Muscle of leg (tissue), 11 donors: Measurements from ENCODE around the gene BPIFB1. TPM values are rescaled to one million over a fixed set of nuclear protein-coding genes. Genes with fewer than 3 reads are reported as not detected.

Experiments
- DNase-seq: peaks from one replicate; pipeline ENCODE4 v3.0.0; 2013
- H3K27ac ChIP-seq: one replicate; pipeline ENCODE4 v1.5.1; 2013; ENCODE audit warnings: mild to moderate bottlenecking, low read length, control low read depth
- H3K27me3 ChIP-seq: one replicate; pipeline ENCODE4 v1.6.1; 2013; ENCODE audit warnings: low read length; ENCODE audit not compliant: control insufficient read depth, insufficient read depth
- H3K36me3 ChIP-seq: one replicate; pipeline ENCODE4 v1.6.1; 2013; ENCODE audit warnings: low read length; ENCODE audit not compliant: control insufficient read depth, insufficient read depth
- H3K4me1 ChIP-seq: one replicate; pipeline ENCODE4 v1.6.1; 2013; ENCODE audit warnings: low read length; ENCODE audit not compliant: control insufficient read depth, insufficient read depth
- H3K4me3 ChIP-seq: one replicate; pipeline ENCODE4 v1.5.1; 2013; ENCODE audit warnings: low read length, control low read depth
- H3K9me3 ChIP-seq: replicated peaks from 2 replicates; pipeline ENCODE4 v1.6.1; 2013; ENCODE audit warnings: low read depth, low read length; ENCODE audit not compliant: control insufficient read depth
- WGBS: methylation state at CpG from one replicate; pipeline ENCODE4 v1.1.5; 2013; ENCODE audit warnings: missing lambda C conversion rate; ENCODE audit not compliant: insufficient coverage; 5-methylcytosine and 5-hydroxymethylcytosine counted together
- polyA plus RNA-seq, 8 donors: library from polyadenylated mRNA; unstranded; fragments of 120-200 nt; gene quantifications; one replicate each; pipeline versions ENCODE4 v1.2.1 to v1.2.3, GENCODE V29; 2013; ENCODE audit warnings: inconsistent platforms in 1 of 8, low replicate concordance in 1 of 8; ENCODE audit not compliant: insufficient read length in 8 of 8, insufficient read depth in 1 of 8
- total RNA-seq: library from RNA; stranded (reverse); fragments of 120-200 nt; gene quantifications from one replicate; pipeline ENCODE4 v1.2.4, GENCODE V29; 2013

Gene BPIFB1
- total and polyA plus RNA-seq, 9 donors: 0.09 to 0.19 TPM; not detected in 7

GRCh38 chr20:33280000-33280680, 2.9 kb upstream of the BPIFB1 start:
- Histone ChIP-seq H3K36me3 (no peaks in the 10 kb centered on the region), H3K27ac (no peak overlapping the region), H3K4me3 (no peak overlapping the region), H3K4me1 (no peaks in the 10 kb centered on the region), H3K27me3 (peaks cover 16% of the 10 kb centered on the region), H3K9me3 (no peaks in the 10 kb centered on the region)
- 62% methylated on average over 9 of the region's 9 CpGs for WGBS
- DNase-seq: no peak

- H3K9me3 ChIP-seq: no peaks in the 10 kb centered on the region
- no peak overlapping the region for H3K27ac ChIP-seq
- no peaks in the 10 kb centered on the region for H3K36me3 ChIP-seq
- no peak overlapping the region for H3K4me3 ChIP-seq
- no peaks in the 10 kb centered on the region for H3K4me1 ChIP-seq
- no peak for DNase-seq
- peaks cover 13% of the 10 kb centered on the region for H3K27me3 ChIP-seq
- WGBS: 68% methylated on average over 7 of the region's 7 CpGs
These were observed 2.2 kb upstream of the BPIFB1 start for GRCh38 chr20:33280775-33281174.

GRCh38 chr20:33281550-33282146, 1.4 kb upstream of the BPIFB1 start:
- WGBS: 44% methylated on average over 9 of the region's 11 CpGs
- H3K4me1 ChIP-seq: no peaks in the 10 kb centered on the region
- no peak overlapping the region for H3K4me3 ChIP-seq
- no peak for DNase-seq
- no peak overlapping the region for H3K27ac ChIP-seq
- peaks cover 9% of the 10 kb centered on the region for H3K27me3 ChIP-seq
- H3K36me3 ChIP-seq: no peaks in the 10 kb centered on the region
- no peaks in the 10 kb centered on the region for H3K9me3 ChIP-seq

DNA sequence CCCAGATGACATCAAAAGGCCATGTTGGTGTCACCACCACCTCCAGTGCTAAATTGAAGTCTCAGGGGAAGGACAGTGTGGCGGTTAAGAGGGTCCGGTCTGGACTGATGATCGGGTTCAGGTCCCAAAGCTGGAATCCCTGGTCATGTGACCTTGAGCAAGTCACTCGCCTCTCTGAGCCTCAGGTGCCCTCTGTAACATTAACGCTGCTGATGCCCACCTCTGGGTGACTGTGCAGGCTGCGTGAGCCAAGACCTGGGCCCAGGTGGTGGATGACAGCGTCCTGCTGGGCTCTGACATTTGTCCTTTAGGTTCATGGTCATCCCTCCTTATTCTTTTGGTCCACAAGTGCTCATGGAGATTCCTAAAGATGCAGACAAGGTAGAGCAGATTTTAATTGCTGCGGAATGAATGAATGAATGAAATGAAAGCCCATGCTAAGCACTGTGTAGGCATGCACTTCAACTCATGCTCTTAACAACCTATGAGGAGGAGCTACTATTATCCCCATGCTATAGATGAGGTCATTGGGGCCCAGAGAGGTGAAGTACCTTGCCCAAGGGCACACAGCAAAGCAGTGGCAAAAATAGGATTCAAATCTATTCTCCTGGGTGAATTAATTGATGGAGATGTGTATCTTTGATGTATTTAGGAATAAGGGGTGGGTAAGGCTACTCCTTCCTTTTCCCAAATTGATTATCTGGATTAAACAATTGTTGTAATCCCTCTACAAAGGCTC, 649 bp upstream of the BPIFB1 start:
- no peak for DNase-seq
- Histone ChIP-seq H3K36me3 (no peaks in the 10 kb centered on the region), H3K27me3 (peaks cover 8% of the 10 kb centered on the region), H3K4me3 (no peak overlapping the region), H3K9me3 (no peaks in the 10 kb centered on the region), H3K27ac (no peak overlapping the region), H3K4me1 (no peaks in the 10 kb centered on the region)
- 88% methylated on average over 5 of the region's 8 CpGs for WGBS

DNA sequence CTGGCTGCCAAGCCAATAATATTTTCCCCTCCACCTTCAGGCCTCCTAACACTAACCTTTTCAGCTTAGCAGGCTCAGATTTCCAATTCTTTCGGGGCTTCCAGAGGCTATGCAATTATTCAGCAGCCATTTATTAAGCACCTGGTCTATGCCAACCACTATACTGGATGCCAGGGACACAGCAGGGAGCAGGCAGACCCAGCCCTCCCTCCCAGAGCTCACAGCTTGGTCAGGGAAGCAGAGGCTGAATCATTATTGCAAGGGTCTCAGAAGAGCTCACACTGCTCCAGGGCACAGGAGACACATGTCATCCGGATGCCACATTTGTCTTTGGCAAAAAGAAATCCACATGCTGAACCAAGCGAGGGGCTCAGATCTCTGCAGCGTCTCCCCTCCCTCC, 1.3 kb downstream of the BPIFB1 start:
- DNase-seq: no peak
- H3K4me3 ChIP-seq: no peak overlapping the region
- WGBS: 65% methylated on average over 3 of the region's 4 CpGs
- H3K36me3 ChIP-seq: no peaks in the 10 kb centered on the region
- H3K4me1 ChIP-seq: no peaks in the 10 kb centered on the region
- H3K27ac ChIP-seq: no peak overlapping the region
- no peaks in the 10 kb centered on the region for H3K9me3 ChIP-seq
- H3K27me3 ChIP-seq: peaks cover 7% of the 10 kb centered on the region

DNA sequence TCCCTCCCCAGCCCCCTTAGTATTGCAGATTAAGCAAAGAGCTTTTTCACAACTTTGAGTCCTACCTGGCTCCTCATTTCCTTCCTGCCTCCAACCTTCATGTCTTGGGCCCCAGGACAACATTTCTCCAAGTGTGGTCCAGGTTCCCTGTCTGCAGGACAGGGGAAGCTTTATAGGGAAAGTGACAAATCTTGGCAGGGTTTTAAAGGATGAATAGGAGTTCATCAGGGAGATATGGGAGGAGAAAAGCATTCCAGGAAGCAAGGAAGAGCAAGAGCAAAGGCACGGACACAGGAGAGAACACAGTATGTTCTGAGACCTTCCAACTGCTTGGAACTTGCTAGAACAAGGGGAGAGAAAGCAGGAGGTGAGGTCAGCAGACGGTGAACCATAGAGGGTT, 1.9 kb downstream of the BPIFB1 start:
- H3K4me3 ChIP-seq: no peak overlapping the region
- no peak overlapping the region for H3K27ac ChIP-seq
- no peaks in the 10 kb centered on the region for H3K9me3 ChIP-seq
- H3K27me3 ChIP-seq: peaks cover 7% of the 10 kb centered on the region
- 52% methylated on average over 2 of the region's 2 CpGs for WGBS
- H3K4me1 ChIP-seq: no peaks in the 10 kb centered on the region
- H3K36me3 ChIP-seq: no peaks in the 10 kb centered on the region
- no peak for DNase-seq

DNA sequence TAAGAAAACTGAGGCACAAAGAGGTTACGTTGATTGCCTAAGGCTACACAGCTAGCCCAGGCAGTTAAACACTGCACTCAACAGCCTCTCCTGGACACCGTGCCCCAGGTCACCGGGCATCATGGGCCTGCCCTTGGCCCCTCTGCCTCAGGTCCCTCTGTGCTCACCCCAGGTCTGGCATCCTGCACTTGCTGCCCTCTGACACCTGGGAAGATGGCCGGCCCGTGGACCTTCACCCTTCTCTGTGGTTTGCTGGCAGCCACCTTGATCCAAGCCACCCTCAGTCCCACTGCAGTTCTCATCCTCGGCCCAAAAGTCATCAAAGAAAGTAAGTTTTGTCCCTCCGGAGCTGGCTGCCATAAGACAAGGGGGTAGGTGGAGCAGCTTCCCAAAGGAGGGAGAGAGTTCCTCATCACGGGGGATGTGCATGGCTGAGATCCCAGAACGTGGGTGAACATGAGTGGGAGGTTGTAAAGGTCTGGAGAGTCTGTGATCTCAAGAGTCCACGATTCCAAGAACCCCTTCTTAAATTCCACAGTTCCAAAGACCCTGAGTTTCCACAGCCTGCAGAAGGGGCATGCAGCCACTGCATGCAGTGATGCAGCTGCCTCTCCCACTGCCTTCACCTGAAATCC, 3.0 kb downstream of the BPIFB1 start:
- WGBS: 64% methylated on average over 6 of the region's 10 CpGs
- DNase-seq: no peak
- no peak overlapping the region for H3K4me3 ChIP-seq
- H3K27ac ChIP-seq: no peak overlapping the region
- H3K36me3 ChIP-seq: no peaks in the 10 kb centered on the region
- peaks cover 7% of the 10 kb centered on the region for H3K27me3 ChIP-seq
- H3K9me3 ChIP-seq: no peaks in the 10 kb centered on the region
- H3K4me1 ChIP-seq: no peaks in the 10 kb centered on the region

- Histone ChIP-seq H3K4me1 (no peaks in the 10 kb centered on the region), H3K9me3 (no peaks in the 10 kb centered on the region), H3K27me3 (peaks cover 7% of the 10 kb centered on the region), H3K27ac (no peak overlapping the region), H3K4me3 (no peak overlapping the region), H3K36me3 (no peaks in the 10 kb centered on the region)
- DNase-seq: no peak
These were observed 4.9 kb downstream of the BPIFB1 start for GRCh38 chr20:33287884-33288283.

DNA sequence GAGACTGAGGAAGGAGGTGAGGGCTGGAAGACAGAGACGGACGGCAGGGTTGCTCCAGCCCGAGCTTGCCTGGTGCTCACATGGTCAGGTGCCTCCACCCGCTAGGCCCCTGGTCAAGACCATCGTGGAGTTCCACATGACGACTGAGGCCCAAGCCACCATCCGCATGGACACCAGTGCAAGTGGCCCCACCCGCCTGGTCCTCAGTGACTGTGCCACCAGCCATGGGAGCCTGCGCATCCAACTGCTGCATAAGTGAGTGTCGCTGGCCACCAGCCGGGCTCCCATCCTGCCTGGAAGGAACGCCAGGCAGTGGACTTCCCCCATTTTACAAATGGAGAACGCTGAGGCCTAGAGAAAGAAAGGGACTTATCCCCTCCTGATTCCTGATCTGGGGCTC, 7.8 kb downstream of the BPIFB1 start:
- Histone ChIP-seq H3K9me3 (no peaks in the 10 kb centered on the region), H3K4me3 (no peak overlapping the region), H3K27me3 (peaks cover 5% of the 10 kb centered on the region), H3K27ac (no peak overlapping the region), H3K36me3 (no peaks in the 10 kb centered on the region), H3K4me1 (no peaks in the 10 kb centered on the region)
- WGBS: 87% methylated on average over 8 of the region's 13 CpGs
- DNase-seq: no peak

DNA sequence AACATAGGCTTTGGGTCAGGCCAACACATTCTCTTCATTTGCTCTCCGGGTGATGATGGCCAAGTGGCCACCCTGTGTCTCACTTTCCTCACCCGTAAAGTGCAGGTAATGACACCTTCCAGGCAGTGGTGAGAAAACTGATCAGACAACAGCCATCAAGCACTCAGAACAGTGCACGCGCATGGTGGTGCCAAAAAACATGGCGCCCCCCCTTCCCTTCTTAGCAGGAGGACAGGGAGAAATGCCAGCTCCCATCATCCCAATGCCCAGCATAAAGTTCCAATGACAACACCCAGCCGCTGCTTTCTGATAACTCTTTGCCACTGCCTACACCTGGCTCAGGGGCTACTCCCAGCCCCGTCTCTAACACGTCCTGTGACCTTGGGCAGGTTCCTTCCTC, 8.4 kb downstream of the BPIFB1 start:
- no peak for DNase-seq
- Histone ChIP-seq H3K9me3 (no peaks in the 10 kb centered on the region), H3K36me3 (no peaks in the 10 kb centered on the region), H3K27me3 (peaks cover 8% of the 10 kb centered on the region), H3K27ac (no peak overlapping the region), H3K4me1 (no peaks in the 10 kb centered on the region), H3K4me3 (no peak overlapping the region)
- 83% methylated on average over 6 of the region's 8 CpGs for WGBS
